ENCODE results near the gene S100A7A.

S100A7A gene

DNA sequence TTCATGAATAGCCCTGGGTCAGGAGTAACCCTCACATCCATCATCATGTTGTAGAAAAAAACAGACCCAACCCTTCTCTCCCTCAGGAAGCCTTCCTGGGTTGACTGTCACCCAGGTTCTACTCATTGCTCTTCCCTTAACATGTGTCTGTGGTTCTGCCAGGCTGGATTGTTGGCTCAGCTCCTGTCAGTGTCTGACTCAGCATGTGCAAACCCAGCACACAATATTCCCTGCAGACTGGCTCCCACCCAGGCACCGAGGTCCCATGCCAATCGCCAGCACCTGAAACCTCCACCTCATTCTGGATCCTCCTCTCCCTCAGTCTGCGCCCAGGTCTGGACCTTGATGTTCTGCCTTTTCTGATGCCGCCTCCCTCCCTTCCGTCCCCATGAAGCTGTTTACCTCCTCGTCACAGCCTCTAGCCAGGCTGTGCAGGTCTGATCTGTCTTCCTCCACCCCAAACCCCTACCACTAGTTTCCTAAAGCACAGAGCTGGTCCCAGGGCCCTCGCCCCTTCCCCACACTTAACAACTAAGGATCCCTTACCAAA lies 21.1 kb upstream of the S100A7A start:
- TF ChIP-seq ZFX (IDR thresholded peaks at IDR 0.05; ENCODE audit: borderline replicate concordance): no peak
- TF ChIP-seq, protein P1, sequence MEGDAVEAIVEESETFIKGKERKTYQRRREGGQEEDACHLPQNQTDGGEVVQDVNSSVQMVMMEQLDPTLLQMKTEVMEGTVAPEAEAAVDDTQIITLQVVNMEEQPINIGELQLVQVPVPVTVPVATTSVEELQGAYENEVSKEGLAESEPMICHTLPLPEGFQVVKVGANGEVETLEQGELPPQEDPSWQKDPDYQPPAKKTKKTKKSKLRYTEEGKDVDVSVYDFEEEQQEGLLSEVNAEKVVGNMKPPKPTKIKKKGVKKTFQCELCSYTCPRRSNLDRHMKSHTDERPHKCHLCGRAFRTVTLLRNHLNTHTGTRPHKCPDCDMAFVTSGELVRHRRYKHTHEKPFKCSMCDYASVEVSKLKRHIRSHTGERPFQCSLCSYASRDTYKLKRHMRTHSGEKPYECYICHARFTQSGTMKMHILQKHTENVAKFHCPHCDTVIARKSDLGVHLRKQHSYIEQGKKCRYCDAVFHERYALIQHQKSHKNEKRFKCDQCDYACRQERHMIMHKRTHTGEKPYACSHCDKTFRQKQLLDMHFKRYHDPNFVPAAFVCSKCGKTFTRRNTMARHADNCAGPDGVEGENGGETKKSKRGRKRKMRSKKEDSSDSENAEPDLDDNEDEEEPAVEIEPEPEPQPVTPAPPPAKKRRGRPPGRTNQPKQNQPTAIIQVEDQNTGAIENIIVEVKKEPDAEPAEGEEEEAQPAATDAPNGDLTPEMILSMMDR (IDR thresholded peaks at IDR 0.05): no peak
- H3K27ac ChIP-seq: no peak overlapping the region

DNA sequence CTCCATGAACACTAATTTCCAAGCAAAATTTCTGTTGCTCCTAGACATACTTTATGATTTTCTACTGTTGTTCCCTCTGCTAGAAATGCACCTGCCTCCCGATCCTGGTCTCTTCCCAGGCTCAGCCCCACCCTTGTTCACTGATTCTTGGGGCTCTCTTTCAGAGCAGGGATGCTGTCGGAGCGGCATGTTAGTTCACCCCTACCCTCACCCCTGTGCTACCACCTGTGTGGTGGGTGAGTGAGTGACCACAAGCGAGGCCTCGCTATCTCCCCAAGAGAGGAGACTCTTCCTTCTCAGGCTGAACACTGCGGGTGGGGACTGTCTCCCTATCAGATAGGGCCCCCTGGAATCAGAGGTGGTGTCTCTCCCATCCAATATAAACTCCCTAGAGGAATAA lies 20.5 kb upstream of the S100A7A start:
- no peak overlapping the region for H3K27ac ChIP-seq
- TF ChIP-seq, protein P1 (IDR thresholded peaks at IDR 0.05): no peak
- TF ChIP-seq ZFX (IDR thresholded peaks at IDR 0.05; ENCODE audit: borderline replicate concordance): no peak

DNA sequence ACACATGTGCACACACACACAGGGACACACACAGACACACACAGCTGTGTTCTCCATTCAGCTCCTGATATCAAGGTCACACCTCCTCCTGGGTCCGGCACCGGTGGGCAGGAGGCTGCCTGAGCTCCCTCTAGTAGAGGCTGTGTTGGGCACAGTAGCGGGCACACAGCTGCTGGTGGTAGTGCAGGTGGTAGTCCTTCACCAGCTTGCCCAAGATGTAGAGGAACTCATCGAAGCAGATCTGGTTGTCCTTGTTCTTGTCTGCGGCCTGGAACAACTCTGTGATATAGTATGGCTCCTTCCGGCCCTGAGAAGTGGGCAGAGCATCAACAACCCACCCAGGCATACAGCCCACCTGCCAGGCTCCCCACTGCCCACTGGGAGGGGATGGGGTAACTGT lies 19.9 kb upstream of the S100A7A start:
- H3K27ac ChIP-seq: no peak overlapping the region
- TF ChIP-seq, protein P1 (IDR thresholded peaks at IDR 0.05): no peak
- TF ChIP-seq ZFX (IDR thresholded peaks at IDR 0.05; ENCODE audit: borderline replicate concordance): no peak

DNA sequence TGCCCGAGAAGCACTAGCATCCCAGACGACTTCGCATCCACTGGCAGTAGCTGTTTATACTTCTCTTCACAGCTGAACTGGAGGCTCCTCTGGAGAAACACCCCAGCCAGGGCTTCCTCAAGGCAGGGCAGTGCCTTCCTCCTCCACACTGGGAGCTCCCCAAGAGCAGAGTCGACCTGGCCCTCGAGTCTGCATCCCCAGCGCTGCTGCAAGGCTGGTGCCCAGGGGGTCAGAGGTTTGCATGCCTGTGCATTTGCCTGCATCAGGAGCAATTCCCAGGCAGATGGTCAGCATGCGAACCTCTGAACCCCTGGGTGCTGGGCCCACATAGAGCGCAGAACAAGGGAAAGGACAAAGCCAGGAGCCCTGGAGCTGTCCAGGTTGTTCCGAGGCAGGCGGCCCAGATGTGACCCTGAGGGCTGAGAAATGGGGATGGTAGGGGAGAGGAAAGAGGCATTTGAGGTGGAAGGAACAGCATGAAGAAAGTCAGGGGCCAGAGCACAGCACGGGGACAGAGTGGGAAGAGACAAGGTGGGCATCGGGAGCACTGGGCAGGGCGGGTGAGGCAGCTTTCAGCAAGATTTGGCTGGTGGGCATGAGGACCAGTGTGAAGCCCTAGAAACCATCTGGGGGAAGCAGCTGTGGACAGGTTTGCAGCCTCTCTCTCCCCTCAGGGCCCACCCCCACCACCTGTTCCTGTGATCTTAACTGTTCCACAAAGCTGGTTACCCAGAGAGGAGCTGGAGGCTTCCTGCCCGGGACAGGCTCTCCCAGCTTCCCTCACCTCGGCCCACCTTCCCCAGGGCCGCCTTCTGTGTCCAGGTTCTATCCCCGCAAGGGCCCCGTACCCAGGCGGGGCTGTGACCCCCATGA lies 19.0 kb upstream of the S100A7A start:
- H3K27ac ChIP-seq: no peak overlapping the region
- no peak for TF ChIP-seq ZFX (IDR thresholded peaks at IDR 0.05; ENCODE audit: borderline replicate concordance)
- TF ChIP-seq, protein P1 (IDR thresholded peaks at IDR 0.05): no peak

DNA sequence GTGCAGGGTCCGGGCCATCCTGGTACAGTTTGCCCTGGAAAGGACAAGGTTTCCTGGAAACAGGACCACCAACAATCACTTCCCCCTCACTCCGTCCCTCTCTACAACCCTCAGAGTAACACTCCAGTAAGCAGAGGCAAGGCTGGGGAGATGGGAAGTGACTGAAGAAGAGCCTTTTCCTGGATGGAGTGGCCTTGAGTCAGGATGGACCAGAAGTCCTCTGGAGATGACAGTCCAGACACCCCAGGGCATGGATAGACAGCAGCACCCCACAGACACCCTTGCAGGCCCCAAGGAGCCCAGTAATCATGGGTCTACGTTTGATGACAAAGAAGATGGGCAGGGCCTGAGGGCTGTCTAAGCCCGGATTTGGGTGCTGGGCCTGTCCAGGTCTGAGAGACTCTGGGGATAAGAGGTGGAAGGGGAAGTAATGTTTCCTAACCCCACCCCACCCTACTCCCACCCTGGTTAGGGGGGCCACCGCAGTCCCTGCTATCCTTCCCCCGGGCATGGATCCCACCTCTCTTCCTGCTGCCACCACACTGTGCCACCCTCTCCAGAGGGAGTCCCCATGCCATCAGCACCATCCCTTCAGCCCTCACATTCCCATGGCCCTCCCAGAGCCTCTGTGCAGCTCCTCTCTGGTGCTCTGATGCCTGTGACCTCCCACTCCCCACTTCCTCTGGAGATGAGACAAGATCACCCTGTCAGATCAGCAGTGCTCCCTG lies 18.2 kb upstream of the S100A7A start:
- H3K27ac ChIP-seq: no peak overlapping the region
- no peak for TF ChIP-seq ZFX (IDR thresholded peaks at IDR 0.05; ENCODE audit: borderline replicate concordance)
- TF ChIP-seq, protein P1 (IDR thresholded peaks at IDR 0.05): no peak

DNA sequence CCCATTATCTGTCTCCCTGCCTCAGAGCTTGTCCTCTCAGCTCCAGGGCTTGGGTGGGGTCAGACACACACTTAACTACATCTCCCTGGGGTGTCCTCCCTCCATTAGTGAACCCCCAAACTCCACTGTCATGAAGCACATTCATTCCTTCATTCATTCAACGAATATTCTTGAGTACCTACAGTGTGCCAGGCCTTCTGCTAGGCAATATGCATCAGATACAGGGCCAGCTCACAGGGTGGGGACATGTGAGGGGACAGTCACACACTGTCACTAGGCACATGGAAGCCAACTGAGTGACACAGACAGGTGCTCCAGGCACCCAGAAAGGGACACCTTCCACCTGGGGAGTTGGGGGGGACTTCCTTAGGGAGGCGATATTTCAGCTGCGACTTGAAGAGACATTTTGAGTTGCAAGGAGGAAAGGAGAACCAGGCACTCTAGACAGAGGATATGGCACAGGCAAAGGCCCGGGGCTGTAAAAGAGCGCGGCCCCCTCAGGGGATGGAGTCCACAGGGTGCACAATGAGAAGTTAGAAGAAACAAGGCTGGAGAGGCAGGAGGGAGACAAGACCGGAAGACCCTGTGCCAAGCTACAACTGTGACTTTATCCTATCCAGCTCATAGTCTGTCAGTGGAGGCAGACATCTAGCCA lies 16.8 kb upstream of the S100A7A start:
- no peak for TF ChIP-seq ZFX (IDR thresholded peaks at IDR 0.05; ENCODE audit: borderline replicate concordance)
- TF ChIP-seq, protein P1 (IDR thresholded peaks at IDR 0.05): no peak
- no peak overlapping the region for H3K27ac ChIP-seq

All from 22Rv1 (cell line).